22Rv1 (cell line): Measurements from ENCODE around the gene SRMS.

Experiments
- CTCF ChIP-seq: fragments of 450-650 bp; IDR thresholded peaks from 2 replicates; pipeline ENCODE4 v1.5.1; 2017; ENCODE audit warnings: mild to moderate bottlenecking
- ZFX ChIP-seq: fragments of 450-650 bp; IDR thresholded peaks from 2 replicates; pipeline ENCODE4 v1.6.1; 2017; ENCODE audit warnings: antibody characterized with exemption, borderline replicate concordance

- TF ChIP-seq CTCF: no peak
- TF ChIP-seq ZFX: no peak
Observed at GRCh38 chr20:63544958-63545516, 2.5 kb downstream of the SRMS start.
